GM20431 (cell line): Measurements from ENCODE around the gene TFB2M.
"Not testable (repeated sequence)": the region's sequence is repeated elsewhere in the genome, so short reads cannot be mapped to it uniquely, and the experiment has no call there.

Experiments used
- in situ Hi-C: fragments of 300-500 bp; cut with MseI, MboI; formaldehyde crosslinking; loops from one replicate; pipeline ENCODE4 v1.15.0; 2020; ENCODE audit warnings: low sequenced_read_pairs; ENCODE audit not compliant: unreplicated experiment

The TFB2M gene

GRCh38 chr1:246583448-246584185 lies 17.6 kb upstream of the TFB2M start:
- in situ Hi-C loops, result no loop called here

DNA sequence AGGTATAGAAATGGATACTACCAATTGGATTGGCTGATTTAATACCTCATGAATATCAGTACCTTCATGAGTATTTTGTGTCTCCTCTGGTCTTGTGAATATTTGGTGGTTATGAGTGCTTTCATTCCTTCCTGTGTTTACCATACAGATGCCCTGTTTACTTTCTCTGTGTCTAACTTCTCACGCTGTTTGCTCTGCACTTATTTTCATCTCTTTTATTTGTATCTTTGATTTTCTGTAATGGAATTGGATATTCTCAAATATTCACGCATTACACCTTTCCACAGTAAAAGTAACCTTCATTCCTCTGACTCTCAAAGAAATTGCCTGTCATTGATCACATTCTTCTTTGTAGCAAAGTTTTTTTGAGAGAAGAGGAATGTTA lies 17.0 kb upstream of the TFB2M start:
- in situ Hi-C loops, result no loop called here

GRCh38 chr1:246582301-246583055 lies 16.4 kb upstream of the TFB2M start:
- in situ Hi-C loops, result no loop called here

DNA sequence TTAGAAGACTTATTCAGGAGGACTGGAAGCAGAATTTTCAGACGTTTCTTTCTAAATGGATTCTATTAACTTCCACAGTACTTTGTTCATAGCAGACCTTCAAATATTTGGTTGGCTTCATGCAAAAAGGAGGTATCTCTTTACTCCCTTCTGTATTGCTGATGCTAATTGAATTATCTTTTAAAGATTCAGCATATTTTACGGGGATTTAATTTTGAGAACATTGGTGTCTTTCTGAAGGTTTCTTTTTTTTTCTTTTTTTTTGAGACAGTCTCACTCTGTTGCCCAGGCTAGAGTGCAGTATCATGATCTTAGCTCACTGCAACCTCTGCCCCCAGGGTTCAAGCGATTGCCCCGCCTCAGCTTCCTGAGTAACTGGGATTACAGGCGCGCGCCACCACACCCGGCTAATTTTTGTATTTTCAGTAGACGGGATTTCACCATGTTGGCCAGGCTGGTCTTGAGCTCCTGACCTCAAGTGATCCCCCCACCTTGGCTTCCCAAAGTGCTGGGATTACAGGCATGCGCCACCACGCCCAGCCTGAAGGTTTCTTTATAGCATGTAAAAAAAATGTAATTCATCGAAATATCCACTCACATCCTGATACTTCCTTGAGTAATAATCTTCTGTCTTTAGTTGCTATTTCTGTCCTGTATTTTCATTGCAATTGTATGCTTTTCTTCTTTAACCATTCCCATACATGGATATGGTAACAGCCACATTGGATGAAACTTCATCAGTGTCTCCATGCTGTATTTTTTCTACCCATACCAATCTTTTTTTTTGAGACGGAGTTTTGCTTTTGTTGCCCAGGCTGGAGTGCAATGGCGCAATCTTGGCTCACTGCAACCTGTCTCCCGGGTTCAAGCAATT lies 14.7 kb upstream of the TFB2M start:
- in situ Hi-C loops, result no loop called here

DNA sequence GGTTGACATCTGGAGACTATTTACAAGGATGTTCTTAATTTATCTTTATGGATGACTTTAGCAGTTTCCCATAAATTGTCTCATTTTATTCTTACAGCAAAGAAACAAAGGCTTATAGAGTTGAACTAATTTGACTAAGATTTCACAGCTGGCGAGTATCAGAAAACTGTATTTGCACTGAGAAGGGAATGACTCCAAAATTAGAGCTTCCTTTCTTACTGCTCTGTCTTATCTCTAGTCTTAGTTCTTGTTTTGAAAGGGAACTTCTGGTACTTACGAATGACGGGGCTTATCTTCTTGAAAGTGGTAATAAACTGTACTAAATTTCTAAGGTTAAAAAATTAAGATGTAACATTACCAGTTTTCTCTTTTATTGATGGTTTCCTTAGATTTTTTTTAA lies 13.8 kb upstream of the TFB2M start:
- in situ Hi-C loops, result no loop called here

DNA sequence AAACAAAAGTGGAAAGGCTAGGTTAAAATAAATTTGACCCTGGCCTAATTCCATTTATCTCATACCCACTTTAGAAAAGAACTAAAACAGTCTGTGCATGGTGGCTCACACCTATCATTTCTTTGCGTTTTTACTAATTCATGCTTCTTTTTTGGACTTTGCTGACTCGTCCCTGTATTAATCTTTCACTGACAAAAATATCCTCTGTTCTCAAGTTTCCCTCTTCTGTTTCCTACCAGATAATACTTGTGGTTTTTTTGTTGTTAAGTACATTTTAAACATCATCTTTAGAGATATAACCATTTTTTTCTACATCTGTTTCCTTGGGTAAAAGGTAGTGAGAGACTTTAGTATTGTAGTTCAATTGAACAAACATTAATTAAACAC lies 11.7 kb upstream of the TFB2M start:
- in situ Hi-C loops, result no loop called here

- in situ Hi-C loops, result no loop called here
Observed at GRCh38 chr1:246577082-246577719, 11.1 kb upstream of the TFB2M start.

GRCh38 chr1:246576709-246577032 lies 10.6 kb upstream of the TFB2M start:
- in situ Hi-C loops, result no loop called here

DNA sequence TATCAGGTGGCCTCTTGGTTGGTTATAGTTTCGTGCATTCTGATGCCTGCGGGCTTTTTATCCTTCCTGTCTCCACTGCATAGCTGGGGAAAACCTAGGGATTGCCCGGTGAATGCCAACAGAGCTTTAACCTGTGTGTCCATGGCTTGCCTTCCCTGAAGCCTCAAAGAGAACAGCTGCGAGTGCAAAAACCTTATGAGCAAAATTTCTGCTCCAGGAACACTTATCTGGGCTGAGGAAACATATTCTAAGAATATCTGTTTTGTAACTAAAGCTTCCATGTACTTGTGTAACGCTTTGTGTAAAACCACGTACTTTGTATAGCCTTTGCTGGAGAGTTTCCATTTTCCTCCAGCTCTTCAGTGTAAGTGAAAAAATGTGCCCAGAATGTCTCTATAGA lies 7.4 kb upstream of the TFB2M start:
- in situ Hi-C loops, result no loop called here

- in situ Hi-C loops, result no loop called here
Observed at GRCh38 chr1:246572785-246573184, 6.7 kb upstream of the TFB2M start.

DNA sequence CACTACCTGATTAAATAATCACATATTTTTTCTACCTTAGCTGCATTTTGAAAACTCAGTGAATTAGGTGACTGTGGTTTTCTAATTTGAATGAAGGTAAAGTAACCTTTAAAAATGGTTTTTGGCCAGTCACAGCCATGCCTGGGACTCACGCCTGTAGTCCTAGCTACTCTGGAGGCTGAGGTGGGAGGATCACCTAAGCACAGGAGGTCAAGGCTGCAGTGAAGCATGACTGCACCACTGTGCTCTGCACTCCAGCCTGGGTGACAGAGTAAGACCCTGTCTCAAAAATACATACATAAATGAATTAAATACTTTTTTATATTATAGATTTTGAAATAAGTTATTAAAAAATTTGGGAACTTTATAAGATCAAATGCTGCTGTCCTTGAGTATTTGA lies 5.9 kb upstream of the TFB2M start:
- in situ Hi-C loops, result no loop called here

GRCh38 chr1:246571309-246571708 lies 5.2 kb upstream of the TFB2M start:
- in situ Hi-C loops, result not testable (repeated sequence)

GRCh38 chr1:246569248-246570238 lies 3.5 kb upstream of the TFB2M start:
- in situ Hi-C loops, result no loop called here

GRCh38 chr1:246567646-246568235 lies 1.7 kb upstream of the TFB2M start:
- in situ Hi-C loops, result no loop called here

DNA sequence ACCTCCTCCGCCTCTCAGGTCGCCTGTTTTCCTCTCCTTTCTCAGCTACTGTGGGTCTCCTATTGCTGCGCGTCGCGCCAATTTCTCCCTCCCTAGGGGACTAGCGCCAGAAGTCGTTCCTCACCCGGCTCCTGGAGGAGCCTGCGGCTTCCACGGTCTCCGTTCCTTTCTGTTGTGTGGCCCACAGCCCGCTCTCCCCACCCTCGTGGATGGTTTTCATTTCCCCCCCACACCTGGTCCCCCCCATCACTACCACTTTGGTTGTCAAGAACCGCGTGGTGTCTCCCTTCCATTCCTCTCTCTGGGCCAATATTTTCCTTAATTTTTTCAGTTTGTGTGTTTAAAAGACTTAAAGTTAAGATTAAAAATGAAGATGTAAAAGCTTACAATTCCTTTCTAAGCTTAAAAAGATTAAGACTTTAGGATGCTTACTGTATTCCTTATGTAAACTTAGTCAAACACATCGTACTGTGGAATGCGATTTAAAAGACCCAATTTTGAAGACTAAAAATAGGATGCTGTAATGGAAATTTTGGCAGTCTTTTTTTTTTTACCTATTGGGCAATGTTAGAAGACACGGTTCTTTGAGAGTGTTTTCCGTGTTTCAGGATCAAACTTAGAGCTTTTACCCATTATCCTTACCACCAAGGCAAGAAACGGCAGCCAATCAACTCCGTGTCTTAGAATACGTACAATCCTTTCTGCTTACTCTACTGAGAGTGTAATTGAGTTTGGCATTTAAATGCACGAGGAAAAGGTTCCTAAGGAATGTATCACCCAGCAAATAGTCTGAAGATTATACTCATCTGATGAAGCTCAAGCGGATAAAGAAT lies 968 bp upstream of the TFB2M start:
- in situ Hi-C loops, result no loop called here

- in situ Hi-C loops, result no loop called here
Observed at GRCh38 chr1:246565751-246566127, 322 bp downstream of the TFB2M start.

DNA sequence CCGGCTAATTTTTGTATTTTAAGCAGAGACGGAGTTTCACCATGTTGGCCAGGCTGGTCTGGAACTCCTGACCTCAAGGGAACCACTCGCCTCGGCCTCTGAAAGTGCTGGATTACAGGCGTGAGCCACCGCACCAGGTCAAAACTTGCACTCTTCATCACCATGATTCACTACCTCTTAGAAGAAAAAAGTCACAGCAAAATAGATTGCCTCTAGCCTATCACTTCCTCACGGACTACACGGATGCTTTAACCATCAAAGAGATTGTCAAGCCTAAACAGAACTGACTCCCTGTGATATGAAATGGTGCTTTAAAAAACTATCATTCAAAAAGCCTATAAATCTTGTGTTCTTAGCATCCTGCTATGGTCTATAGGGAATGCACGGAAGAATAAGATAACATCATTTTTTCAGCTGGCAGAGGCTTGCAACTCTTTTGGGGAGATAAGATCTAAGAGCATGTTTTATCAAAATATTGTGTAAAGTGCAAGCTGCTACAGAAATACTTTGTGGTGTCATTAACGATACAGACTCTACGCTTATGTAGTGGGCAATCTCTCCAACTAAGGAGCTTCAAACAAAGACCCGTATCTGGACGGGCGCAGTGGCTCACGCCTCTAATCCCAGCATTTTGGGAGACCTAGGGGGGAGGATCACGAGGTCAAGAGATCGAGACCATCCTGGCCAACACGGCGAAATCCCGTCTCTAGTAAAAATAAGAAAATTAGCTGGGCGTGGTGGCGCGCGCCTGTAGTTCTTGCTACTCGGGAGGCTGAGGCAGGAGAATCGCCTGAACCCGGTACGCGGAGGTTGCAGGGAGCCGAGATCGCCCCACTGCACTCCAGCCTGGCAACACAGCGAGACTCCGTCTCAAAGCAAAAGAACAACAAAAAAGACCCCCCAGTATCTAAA lies 966 bp downstream of the TFB2M start:
- in situ Hi-C loops, result no loop called here
